Measurements from ENCODE around the gene JMJD8.
A peak's percentile ranks its signal among the peaks of the same experiment; 100 is the strongest.

Gene JMJD8

GRCh38 chr16:641326-642188, 42.6 kb downstream of the JMJD8 start, which contains the start of gene MCRIP2 (continued):
- TF ChIP-seq ZEB2 (tag by site-specific recombination; IDR thresholded peaks at IDR 0.05) (no peak), ZNF791 (tag by site-specific recombination; IDR thresholded peaks at IDR 0.05) (no peak), ZNF211 (tag by site-specific recombination; IDR thresholded peaks at IDR 0.05; ENCODE audit: low read depth) (no peak), ZNF561 (tag by site-specific recombination; IDR thresholded peaks at IDR 0.05; ENCODE audit: borderline replicate concordance) (peak; percentile 64; the same call in 1 of the 2 replicates), ZNF394 (tag by site-specific recombination; IDR thresholded peaks at IDR 0.05; ENCODE audit: borderline replicate concordance) (no peak), ZNF843 (tag by site-specific recombination; IDR thresholded peaks at IDR 0.05) (no peak), ZNF785 (tag by site-specific recombination; IDR thresholded peaks at IDR 0.05) (no peak), SP7 (tag by site-specific recombination; IDR thresholded peaks at IDR 0.05) (peak; percentile 35; the same call in 1 of the 2 replicates), ZNF202 (tag by site-specific recombination; IDR thresholded peaks at IDR 0.05; ENCODE audit: borderline replicate concordance) (no peak), ZNF132 (tag by site-specific recombination; IDR thresholded peaks at IDR 0.05; ENCODE audit: borderline replicate concordance) (no peak), ZNF571 (tag by site-specific recombination; IDR thresholded peaks at IDR 0.05) (no peak), ZFHX2 (tag by site-specific recombination; conservative IDR thresholded peaks at IDR 0.05) (peak; percentile 88), WT1 (tag by site-specific recombination; IDR thresholded peaks at IDR 0.05) (no peak), ZNF518A (tag by site-specific recombination; conservative IDR thresholded peaks at IDR 0.05; ENCODE audit: low read depth) (no peak), ZNF580 (tag by site-specific recombination; IDR thresholded peaks at IDR 0.05) (no peak), ZBTB1 (tag by site-specific recombination; IDR thresholded peaks at IDR 0.05) (no peak), ZNF529 (tag by site-specific recombination; IDR thresholded peaks at IDR 0.05; ENCODE audit: insufficient replicate concordance) (no peak), SETDB1 (IDR thresholded peaks at IDR 0.05; ENCODE audit: insufficient read length, low read length) (no peak), ZNF155 (tag by site-specific recombination; IDR thresholded peaks at IDR 0.05) (no peak), SP2 (tag by site-specific recombination; IDR thresholded peaks at IDR 0.05) (peak; percentile 59), ZNF292 (tag by site-specific recombination; IDR thresholded peaks at IDR 0.05; ENCODE audit: borderline replicate concordance, low read depth) (no peak), KLF17 (tag by site-specific recombination; IDR thresholded peaks at IDR 0.05) (0 out of 2 replicates have a peak, but pooled peaks have one; percentile 44), PRDM6 (tag by site-specific recombination; IDR thresholded peaks at IDR 0.05) (no peak), FEZF1 (tag by site-specific recombination; IDR thresholded peaks at IDR 0.05) (no peak), ZNF768 (tag by site-specific recombination; IDR thresholded peaks at IDR 0.05) (no peak), ZNF19 (tag by site-specific recombination; IDR thresholded peaks at IDR 0.05; ENCODE audit: low read depth) (no peak), KLF1 (tag by site-specific recombination; IDR thresholded peaks at IDR 0.05) (peak; percentile 63), ZNF558 (tag by site-specific recombination; IDR thresholded peaks at IDR 0.05) (no peak)

Measured in HEK293 (cell line).